Activated CD8-positive, alpha-beta T cell treated with anti-CD3 and anti-CD28 coated beads for 36 hours (primary cell): ENCODE measurements around the gene SDC1. TPM values are rescaled to one million over a fixed set of nuclear protein-coding genes. Genes with fewer than 3 reads are reported as not detected.

Experiments
- ATAC-seq: fragments of 200-7000 bp; cut with Tn5 transposase; one replicate; pipeline ENCODE4 v1.10.0; 2021; ENCODE audit warnings: mild to moderate bottlenecking, moderate library complexity
- CTCF ChIA-PET: fragments of 350-600 bp; sonication (Branson Sonifier 250); formaldehyde crosslinking; loops from one replicate; lab custom pipeline; 2021; ENCODE audit warnings: antibody characterized with exemption; lab: Charles Lee
- POLR2A ChIA-PET: fragments of 350-600 bp; sonication (Branson Sonifier 250); formaldehyde crosslinking; loops from one replicate; lab custom pipeline; 2021; ENCODE audit warnings: antibody characterized with exemption; lab: Charles Lee
- DNase-seq: peaks from one replicate; pipeline ENCODE4 v3.0.0-alpha.2; 2020
- H3K27ac Mint-ChIP-seq: one replicate; pipeline ENCODE4 v1.8.0; 2021; ENCODE audit warnings: mild to moderate bottlenecking, mixed read lengths
- H3K27me3 Mint-ChIP-seq: one replicate; pipeline ENCODE4 v1.8.0; 2021; ENCODE audit warnings: mixed read lengths
- H3K36me3 Mint-ChIP-seq: one replicate; pipeline ENCODE4 v1.8.0; 2021; ENCODE audit warnings: low read depth, mixed read lengths
- H3K4me1 Mint-ChIP-seq: one replicate; pipeline ENCODE4 v1.8.0; 2021; ENCODE audit warnings: low read depth, mixed read lengths
- H3K4me3 Mint-ChIP-seq: one replicate; pipeline ENCODE4 v1.8.0; 2021; ENCODE audit warnings: mild to moderate bottlenecking, moderate library complexity, mixed read lengths
- H3K9me3 Mint-ChIP-seq: one replicate; pipeline ENCODE4 v1.8.0; 2021; ENCODE audit warnings: mixed read lengths
- intact Hi-C: fragments of 100-400 bp; cut with micrococcal nuclease; formaldehyde crosslinking; loops from one replicate; pipeline ENCODE4 v1.10.0; 2022
- total RNA-seq, 2 experiments: library from RNA; stranded (reverse); gene quantifications; one replicate each; pipeline ENCODE4 v1.2.3, GENCODE V29; 2021
- TF ChIP-seq, protein P1 (sequence below): fragments of 200-600 bp; IDR thresholded peaks from one replicate; pipeline ENCODE4 v1.8.0; 2022; ENCODE audit warnings: antibody characterized with exemption, mild to moderate bottlenecking

SDC1 gene
- total RNA-seq, 2 experiments from 2014 or later, result 0.11 to 0.14 TPM

DNA sequence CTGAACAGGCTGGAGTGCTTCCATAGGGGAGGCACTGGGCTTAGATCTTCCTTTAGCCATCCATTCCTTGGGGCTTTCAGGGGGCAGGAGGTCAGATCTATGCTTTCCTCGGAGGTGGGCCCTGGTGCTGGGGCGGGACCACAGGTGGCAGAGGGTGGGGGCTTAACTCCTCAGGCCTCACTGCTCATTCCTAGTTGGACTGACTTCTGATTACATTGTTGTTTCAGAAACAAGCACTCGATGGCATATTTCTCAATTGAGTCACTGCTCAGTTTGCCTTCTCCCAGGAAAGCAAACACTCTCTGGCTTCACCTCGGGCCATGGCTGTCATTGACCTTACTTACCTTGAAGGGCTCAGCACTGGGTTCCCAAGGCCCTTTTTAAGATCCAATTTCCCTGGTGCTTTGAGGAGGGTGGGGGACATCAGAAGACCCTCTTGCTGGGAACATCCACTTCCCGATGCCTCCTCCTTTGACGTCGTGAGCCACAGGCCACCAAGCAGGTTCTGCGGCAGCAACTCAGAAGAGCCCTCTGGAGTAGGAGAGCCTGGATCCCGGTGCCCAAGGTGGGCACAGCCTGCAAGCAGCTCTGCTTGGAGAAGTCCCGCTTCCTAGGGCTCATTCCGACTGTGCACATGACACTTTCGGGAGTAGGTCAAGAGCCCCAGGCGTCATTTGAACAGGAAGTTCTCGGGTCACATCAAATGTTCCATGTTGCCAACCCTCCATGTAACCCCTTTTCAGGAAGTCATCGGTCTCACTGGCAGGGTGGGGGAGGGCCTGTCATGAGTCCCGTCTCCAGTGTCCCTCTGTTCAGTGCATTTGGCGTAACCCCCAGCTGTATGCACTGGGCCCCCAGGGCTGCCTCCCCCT, 40.6 kb downstream of the SDC1 start:
- no peaks in the 10 kb centered on the region for H3K36me3 Mint-ChIP-seq
- TF ChIP-seq, protein P1, sequence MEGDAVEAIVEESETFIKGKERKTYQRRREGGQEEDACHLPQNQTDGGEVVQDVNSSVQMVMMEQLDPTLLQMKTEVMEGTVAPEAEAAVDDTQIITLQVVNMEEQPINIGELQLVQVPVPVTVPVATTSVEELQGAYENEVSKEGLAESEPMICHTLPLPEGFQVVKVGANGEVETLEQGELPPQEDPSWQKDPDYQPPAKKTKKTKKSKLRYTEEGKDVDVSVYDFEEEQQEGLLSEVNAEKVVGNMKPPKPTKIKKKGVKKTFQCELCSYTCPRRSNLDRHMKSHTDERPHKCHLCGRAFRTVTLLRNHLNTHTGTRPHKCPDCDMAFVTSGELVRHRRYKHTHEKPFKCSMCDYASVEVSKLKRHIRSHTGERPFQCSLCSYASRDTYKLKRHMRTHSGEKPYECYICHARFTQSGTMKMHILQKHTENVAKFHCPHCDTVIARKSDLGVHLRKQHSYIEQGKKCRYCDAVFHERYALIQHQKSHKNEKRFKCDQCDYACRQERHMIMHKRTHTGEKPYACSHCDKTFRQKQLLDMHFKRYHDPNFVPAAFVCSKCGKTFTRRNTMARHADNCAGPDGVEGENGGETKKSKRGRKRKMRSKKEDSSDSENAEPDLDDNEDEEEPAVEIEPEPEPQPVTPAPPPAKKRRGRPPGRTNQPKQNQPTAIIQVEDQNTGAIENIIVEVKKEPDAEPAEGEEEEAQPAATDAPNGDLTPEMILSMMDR, result no peak
- H3K9me3 Mint-ChIP-seq, result no peaks in the 10 kb centered on the region
- H3K4me1 Mint-ChIP-seq, result no peaks in the 10 kb centered on the region
- intact Hi-C loops, result no loop called here
- DNase-seq (no peak), ATAC-seq (no peak)
- H3K27me3 Mint-ChIP-seq, result peaks cover 1% of the 10 kb centered on the region
- CTCF ChIA-PET, result interaction anchor here (1.0 kb wide), 1 partner anchor 228 kb away, joined by 3 read pairs; no protein-coding TSS in a partner anchor
- H3K27ac Mint-ChIP-seq, result no peak overlapping the region
- POLR2A ChIA-PET, result no interaction called here
- H3K4me3 Mint-ChIP-seq, result no peak overlapping the region

DNA sequence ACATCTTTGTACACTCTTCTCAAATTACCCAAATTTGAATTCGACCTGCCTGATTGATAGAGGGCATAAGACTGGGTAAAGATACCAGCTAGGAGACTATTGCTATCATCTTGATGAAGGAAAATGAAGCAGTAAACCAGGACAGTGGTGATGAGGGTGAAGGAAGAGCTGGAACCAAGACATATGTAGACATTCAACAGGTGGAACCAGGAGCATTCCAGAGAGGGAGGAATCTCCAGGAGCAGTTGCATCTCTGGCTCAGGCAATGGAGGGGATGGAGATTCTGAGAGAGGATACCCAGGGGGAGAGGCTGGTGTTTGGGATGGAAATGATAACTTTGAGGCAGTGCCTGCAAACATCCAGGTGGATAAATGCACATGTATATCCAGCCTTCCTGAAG, 41.6 kb downstream of the SDC1 start:
- intact Hi-C loops, result no loop called here
- H3K27ac Mint-ChIP-seq, result no peak overlapping the region
- H3K36me3 Mint-ChIP-seq, result no peaks in the 10 kb centered on the region
- no peak overlapping the region for H3K4me3 Mint-ChIP-seq
- H3K4me1 Mint-ChIP-seq, result no peaks in the 10 kb centered on the region
- peaks cover 1% of the 10 kb centered on the region for H3K27me3 Mint-ChIP-seq
- POLR2A ChIA-PET, result no interaction called here
- CTCF ChIA-PET, result no interaction called here
- H3K9me3 Mint-ChIP-seq, result no peaks in the 10 kb centered on the region
- ATAC-seq (no peak), DNase-seq (no peak)
- TF ChIP-seq, protein P1, result no peak

DNA sequence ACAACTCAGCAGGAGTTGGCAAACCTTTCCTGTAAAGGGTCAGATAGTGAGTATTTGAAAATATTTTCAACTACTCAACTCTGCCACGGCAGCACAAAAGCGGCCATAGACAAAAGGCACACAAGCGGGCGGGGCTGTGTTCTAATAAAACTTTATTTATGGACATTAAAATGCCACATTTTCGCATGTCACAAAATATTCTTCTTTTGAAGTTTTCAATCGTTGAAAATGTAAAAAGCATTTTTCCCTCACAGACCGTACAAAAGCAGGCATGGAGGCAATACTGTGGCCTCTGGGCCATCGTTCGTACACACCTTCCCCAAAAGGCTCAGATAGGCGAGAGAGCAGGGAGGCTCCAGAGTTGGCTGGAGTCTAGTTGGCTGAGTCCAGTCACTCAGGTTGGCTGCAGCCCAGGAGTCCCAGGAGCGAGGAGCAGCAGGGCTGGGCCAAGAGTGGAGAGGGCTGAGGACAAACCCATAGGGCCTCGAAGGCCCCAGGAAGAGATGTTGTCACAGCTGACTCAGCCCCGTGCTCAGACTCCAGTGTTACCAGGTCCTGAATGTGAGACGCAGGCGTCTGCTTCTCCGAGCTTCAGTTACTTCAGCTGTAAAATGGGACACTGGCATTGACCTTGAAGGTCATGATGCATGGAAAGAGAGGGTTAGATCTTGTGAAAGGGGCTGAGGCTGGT, 42.5 kb downstream of the SDC1 start:
- ChIA-PET CTCF (no interaction called here), POLR2A (no interaction called here)
- intact Hi-C loops, result no loop called here
- Mint-ChIP-seq H3K4me1 (no peaks in the 10 kb centered on the region), H3K36me3 (no peaks in the 10 kb centered on the region), H3K4me3 (no peak overlapping the region), H3K27me3 (peaks cover 1% of the 10 kb centered on the region), H3K27ac (no peak overlapping the region), H3K9me3 (no peaks in the 10 kb centered on the region)
- no peak for DNase-seq
- TF ChIP-seq, protein P1, result no peak
- ATAC-seq, result no peak

DNA sequence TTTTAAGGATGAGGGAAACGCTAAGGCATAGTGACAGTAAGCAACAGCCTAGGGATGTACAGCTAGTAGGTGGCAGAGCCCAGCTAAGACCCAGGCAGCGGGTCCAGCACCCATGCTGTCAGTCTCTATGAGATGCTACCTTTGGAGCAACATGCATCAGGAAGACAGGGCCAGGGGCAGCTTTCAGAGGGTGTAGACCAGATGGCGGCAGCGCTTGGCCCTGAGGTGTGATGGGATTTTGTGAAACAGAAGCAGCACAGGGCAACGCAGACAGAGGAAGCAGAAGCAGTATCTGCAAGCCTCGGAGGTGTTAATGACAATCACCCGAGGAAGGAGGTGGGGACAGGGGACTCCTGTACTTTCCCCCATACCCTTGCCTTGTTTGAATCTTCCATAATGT, 43.2 kb downstream of the SDC1 start:
- DNase-seq (no peak), ATAC-seq (no peak)
- intact Hi-C loops, result no loop called here
- H3K27me3 Mint-ChIP-seq, result peaks cover 1% of the 10 kb centered on the region
- no peak overlapping the region for H3K4me3 Mint-ChIP-seq
- no peaks in the 10 kb centered on the region for H3K36me3 Mint-ChIP-seq
- ChIA-PET CTCF (no interaction called here), POLR2A (no interaction called here)
- no peaks in the 10 kb centered on the region for H3K4me1 Mint-ChIP-seq
- TF ChIP-seq, protein P1, result no peak
- no peaks in the 10 kb centered on the region for H3K9me3 Mint-ChIP-seq
- H3K27ac Mint-ChIP-seq, result no peak overlapping the region
